HG02885 (cell line): Measurements from ENCODE around the gene STK32C.
"Not testable (repeated sequence)": the region's sequence is repeated elsewhere in the genome, so short reads cannot be mapped to it uniquely, and the experiment has no call there.

Experiments used
- ATAC-seq: cut with Tn5 transposase; IDR thresholded peaks from one replicate; pipeline ENCODE4 v1.9.1; 2021; ENCODE audit warnings: mild to moderate bottlenecking; ENCODE audit not compliant: unreplicated experiment, poor library complexity

Gene STK32C

DNA sequence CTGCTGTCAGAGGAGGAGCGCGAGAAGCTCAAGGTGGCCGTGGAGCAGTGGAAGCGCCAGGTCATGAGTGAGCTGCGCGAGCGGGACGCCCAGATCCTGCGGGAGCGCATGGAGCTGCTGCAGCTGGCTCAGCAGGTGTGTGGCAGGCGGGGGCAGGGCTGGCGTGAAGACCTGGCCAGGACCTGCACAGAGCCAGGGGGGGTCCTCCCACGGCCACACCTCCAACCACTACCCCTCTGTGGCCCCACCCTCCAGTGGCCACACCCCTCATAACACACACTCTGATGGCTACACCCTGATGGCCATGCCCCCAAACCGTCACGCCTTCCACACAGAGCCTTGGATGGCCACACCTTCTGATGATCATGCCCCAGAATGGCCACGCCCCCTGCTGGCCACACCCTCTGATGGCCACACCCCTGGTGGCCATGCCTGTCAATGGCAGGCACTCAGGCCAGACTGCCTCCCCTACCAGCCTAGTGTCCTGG, 144.4 kb downstream of the STK32C start:
- ATAC-seq = no peak

DNA sequence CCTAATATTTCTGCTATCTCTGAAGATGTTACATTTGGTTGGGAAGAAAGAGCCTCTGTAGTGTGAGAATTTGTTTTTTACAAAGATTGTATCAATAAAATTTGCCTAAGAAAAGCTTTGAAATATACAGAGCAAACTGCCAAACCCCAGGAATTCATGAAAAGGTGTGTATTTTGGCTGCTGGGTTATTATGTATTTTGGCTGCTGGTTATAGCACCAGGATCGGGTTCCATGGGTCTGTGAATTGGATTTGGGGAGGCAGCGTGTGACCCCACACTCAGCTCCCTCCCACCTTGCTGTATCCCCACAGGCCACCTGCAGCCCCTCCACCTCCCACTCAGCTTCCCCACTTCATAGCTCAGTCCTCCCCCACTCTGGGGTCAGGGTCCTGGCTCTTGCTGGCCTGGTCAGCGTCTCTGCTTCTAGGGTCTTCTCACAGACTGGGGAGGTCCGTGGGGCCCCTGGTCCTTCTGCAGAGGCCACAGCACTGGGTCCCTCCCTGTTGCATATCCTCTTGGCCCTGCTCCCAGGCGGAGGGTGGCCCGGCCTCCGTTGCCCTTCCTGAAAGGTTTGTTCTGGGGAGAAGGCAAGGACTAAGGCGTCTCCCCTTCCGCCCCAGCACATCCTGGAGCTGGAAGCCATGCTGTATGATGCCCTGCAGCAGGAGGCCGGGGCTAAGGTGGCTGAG, 145.0 kb downstream of the STK32C start:
- no peak for ATAC-seq

DNA sequence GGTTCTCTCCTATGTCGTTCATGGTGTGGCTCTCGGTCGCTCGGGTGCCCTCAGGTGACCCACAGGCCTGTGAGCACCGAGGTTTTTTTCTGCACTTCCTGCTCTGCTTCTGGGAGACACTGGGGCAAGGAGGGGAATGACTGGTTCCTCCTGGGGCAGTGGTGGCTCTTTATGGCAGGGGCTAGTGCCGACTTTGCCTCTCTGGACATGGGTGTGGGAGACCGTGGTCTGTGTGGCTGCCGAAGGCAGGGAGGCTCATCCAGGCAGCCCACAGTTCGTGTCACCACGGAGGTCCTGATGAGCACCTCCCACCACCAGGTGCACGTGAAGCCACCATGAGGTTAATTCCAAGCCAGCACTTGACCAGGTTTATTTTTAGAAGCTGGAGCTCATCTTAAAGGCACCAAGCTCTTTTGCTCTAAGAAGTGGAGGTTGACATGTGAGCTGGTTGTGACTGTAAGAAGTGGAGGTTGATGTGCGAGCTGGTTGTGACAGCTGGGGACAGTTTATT, 145.7 kb downstream of the STK32C start:
- ATAC-seq = no peak

DNA sequence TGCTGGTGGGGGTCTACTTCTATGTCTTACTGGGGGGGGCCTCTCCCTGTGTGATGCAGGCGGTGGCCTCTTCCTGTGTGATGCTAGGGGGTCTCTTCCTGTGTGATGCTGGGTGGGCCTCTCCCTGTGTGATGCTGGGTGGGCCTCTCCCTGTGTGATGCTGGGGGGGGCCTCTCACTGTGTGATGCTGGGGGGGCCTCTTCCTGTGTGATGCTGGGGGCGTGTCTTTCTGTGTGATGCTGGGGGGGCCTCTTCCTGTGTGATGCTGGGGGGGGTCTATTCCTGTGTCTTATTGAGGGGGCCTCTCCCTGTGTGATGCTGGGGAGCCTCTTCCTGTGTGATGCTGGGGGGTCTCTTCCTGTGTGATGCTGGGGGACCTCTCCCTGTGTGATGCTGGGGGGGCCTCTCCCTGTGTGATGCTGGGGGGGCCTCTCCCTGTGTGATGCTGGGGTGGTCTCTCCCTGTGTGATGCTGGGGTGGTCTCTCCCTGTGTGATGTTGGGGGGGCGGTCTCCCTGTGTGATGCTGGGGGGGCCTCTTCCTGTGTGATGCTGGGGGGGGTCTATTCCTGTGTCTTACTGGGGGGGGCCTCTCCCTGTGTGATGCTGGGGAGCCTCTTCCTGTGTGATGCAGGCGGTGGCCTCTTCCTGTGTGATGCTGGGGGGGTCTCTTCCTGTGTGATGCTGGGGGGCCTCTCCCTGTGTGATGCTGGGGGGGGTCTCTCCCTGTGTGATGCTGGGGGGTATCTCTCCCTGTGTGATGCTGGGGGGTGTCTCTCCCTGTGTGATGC, 146.7 kb downstream of the STK32C start:
- ATAC-seq = not testable (repeated sequence)

DNA sequence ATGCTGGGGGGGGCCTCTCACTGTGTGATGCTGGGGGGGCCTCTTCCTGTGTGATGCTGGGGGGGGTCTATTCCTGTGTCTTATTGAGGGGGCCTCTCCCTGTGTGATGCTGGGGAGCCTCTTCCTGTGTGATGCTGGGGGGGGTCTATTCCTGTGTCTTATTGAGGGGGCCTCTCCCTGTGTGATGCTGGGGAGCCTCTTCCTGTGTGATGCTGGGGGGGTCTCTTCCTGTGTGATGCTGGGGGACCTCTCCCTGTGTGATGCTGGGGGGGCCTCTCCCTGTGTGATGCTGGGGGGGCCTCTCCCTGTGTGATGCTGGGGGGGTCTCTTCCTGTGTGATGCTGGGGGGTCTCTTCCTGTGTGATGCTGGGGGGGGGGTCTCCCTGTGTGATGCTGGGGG, 147.5 kb downstream of the STK32C start:
- ATAC-seq = not testable (repeated sequence)

DNA sequence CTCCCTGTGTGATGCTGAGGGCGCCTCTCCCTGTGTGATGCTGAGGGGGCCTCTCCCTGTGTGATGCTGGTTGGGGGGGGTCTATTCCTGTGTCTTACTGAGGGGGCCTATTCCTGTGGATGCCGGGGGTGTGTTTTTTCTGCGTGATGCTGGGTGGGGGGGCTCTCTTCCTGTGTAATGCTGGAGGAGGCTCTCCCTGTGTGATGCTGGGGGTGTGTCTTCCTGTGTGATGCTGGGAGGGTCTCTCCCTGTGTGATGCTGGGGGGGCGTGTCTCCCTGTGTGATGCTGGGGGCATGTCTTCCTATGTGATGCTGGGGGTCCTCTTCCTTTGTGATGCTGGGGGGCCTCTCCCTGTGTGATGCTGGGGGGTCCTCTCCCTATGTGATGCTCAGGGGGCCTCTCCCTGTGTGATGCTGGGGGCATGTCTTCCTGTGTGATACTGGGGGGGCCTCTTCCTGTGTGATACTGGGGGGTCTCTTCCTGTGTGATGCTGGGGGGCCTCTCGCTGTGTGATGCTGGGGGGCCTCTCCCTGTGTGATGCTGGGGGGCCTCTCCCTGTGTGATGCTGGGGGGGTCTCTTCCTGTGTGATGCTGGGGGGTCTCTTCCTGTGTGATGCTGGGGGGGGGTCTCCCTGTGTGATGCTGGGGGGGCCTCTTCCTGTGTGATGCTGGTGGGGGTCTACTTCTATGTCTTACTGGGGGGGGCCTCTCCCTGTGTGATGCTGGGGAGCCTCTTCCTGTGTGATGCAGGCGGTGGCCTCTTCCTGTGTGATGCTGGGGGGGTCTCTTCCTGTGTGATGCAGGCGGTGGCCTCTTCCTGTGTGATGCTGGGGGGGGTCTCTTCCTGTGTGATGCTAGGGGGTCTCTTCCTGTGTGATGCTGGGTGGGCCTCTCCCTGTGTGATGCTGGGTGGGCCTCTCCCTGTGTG, 148.2 kb downstream of the STK32C start:
- not testable (repeated sequence) for ATAC-seq

DNA sequence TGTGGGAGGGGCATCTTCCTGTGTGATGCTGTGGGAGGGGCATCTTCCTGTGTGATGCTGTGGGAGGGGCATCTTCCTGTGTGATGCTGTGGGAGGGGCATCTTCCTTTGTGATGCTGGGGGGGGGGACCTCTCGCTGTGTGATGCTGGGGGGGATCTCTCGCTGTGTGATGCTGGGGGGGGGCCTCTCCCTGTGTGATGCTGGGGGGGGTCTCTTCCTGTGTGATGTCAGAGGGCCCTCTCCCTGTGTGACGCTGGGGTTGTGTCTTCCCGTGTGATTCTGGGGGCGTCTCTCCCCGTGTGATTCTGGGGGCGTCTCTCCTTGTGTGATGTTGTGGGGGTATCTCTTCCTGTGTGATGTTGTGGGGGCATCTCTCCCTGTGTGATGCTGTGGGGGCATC, 148.9 kb downstream of the STK32C start:
- ATAC-seq = no peak

DNA sequence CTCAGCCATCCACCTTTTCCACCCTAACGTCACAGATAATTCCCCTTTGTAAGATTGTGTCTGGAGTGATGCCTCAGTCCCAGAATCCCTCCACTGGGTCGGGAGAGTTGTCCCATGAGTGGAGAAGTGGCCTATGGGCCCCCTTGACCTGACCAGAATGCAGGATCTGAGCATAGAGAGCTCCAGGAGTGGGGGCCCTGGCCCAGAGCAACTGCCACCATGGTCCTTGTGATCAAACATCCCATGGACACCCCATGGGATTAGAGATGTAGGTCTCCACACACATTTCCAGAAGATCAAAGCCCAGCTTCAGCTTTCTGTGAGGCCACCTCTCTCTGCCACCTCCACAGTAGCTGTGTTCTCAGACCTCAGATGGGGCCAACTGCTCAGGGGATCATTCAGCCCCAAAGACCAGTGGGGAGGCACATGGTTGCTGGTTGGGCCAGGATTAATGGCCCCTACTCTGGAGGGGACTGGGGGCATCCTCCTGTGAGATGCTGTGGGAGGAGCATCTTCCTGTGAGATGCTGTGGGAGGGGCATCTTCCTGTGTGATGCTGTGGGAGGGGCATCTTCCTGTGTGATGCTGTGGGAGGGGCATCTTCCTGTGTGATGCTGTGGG, 149.5 kb downstream of the STK32C start:
- no peak for ATAC-seq
